A549 (cell line): ENCODE results near the gene DCUN1D2. TPM values are rescaled to one million over a fixed set of nuclear protein-coding genes. Genes with fewer than 3 reads are reported as not detected.

Experiments used
- ATAC-seq, 2 experiments: fragments of 200-7000 bp in 1 of 2; fragments of >200 bp in 1 of 2; cut with Nextera tagmentation in 1 of 2; cut with Tn5 transposase in 1 of 2; 3 replicates each; pipeline versions ENCODE4 v1.8.0 to v1.9.1; 2018 to 2020; ENCODE audit warnings: mild to moderate bottlenecking in 1 of 2, moderate library complexity in 1 of 2
- CTCF ChIA-PET: fragments of 300-600 bp; sonication (Branson Sonifier 250); formaldehyde crosslinking; extraction: SDS; loops from one replicate; lab custom pipeline; 2021; ENCODE audit warnings: antibody characterized with exemption, inconsistent platforms; lab: Yijun Ruan, JAX
- POLR2A ChIA-PET: fragments of 350-600 bp; formaldehyde crosslinking; extraction: SDS; loops from one replicate; lab custom pipeline; 2021; ENCODE audit warnings: antibody characterized with exemption, inconsistent platforms; lab: Yijun Ruan, JAX
- DNase-seq, 2 experiments: peaks; one replicate each; pipeline versions ENCODE4 v3.0.0 to v3.0.0-alpha.2; 2011 to 2016; ENCODE audit warnings: low read depth in 1 of 2, low spot score in 1 of 2
- FAIRE-seq: peaks from 2 replicates; lab custom pipeline; 2011; peaks lifted over from hg19 to GRCh38; lab: Jason Lieb, UNC
- H3K27ac ChIP-seq, 2 experiments: fragments of >200 bp; sonication (Bioruptor Twin); formaldehyde crosslinking; 3 replicates each; pipeline ENCODE4 v1.5.1; 2016 to 2017
- H3K4me1 ChIP-seq: fragments of >200 bp; sonication (Bioruptor Twin); formaldehyde crosslinking; 3 replicates; pipeline ENCODE4 v1.6.1; 2016
- H3K4me2 ChIP-seq: fragments of >200 bp; sonication (Bioruptor Twin); formaldehyde crosslinking; 3 replicates; pipeline ENCODE4 v1.6.1; 2016
- H3K4me3 ChIP-seq: fragments of >200 bp; sonication (Bioruptor Twin); formaldehyde crosslinking; 3 replicates; pipeline ENCODE4 v1.5.1; 2016
- H3K9me3 ChIP-seq: fragments of >200 bp; sonication (Bioruptor Twin); formaldehyde crosslinking; 3 replicates; pipeline ENCODE4 v1.6.1; 2016
- CBX2 ChIP-seq: fragments of 200-600 bp; sonication (generic); IDR thresholded peaks from 2 replicates; pipeline ENCODE4 v1.6.1; 2016; ENCODE audit warnings: low read depth, mild to moderate bottlenecking, borderline replicate concordance
- CHD4 ChIP-seq: fragments of 200-600 bp; sonication (generic); IDR thresholded peaks from 2 replicates; pipeline ENCODE4 v1.6.1; 2016; ENCODE audit warnings: antibody characterized with exemption, mild to moderate bottlenecking, borderline replicate concordance
- EHMT2 ChIP-seq: fragments of 200-600 bp; sonication (generic); IDR thresholded peaks from 2 replicates; pipeline ENCODE4 v1.6.1; 2016; ENCODE audit warnings: antibody characterized with exemption, low read depth, mild to moderate bottlenecking, moderate library complexity
- ESRRA ChIP-seq: fragments of 150-350 bp; IDR thresholded peaks from 2 replicates; pipeline ENCODE4 v1.6.1; 2014; ENCODE audit warnings: mild to moderate bottlenecking, low read length, borderline replicate concordance
- HOXB5 ChIP-seq: fragments of 250-450 bp; sonication (Bioruptor Pico); IDR thresholded peaks from 2 replicates; pipeline ENCODE4 v1.5.0; 2020; ENCODE audit warnings: mild to moderate bottlenecking, moderate library complexity
- JUNB ChIP-seq: fragments of >200 bp; sonication (Bioruptor Twin); formaldehyde crosslinking; IDR thresholded peaks from 2 replicates; pipeline ENCODE4 v1.6.1; 2016
- KDM1A ChIP-seq: fragments of 200-600 bp; sonication (generic); IDR thresholded peaks from 2 replicates; pipeline ENCODE4 v1.6.1; 2016; ENCODE audit warnings: low read depth, mild to moderate bottlenecking
- MAZ ChIP-seq: fragments of 150-350 bp; IDR thresholded peaks from 2 replicates; pipeline ENCODE4 v1.6.1; 2014; ENCODE audit warnings: antibody characterized with exemption, low read depth, low read length, borderline replicate concordance
- NFE2L2 ChIP-seq: fragments of 150-350 bp; conservative IDR thresholded peaks from 2 replicates; pipeline ENCODE4 v1.6.1; 2014; ENCODE audit warnings: low read length
- NR3C1 ChIP-seq: fragments of >200 bp; sonication (Bioruptor Twin); formaldehyde crosslinking; IDR thresholded peaks from 3 replicates; pipeline ENCODE4 v1.6.1; 2017
- PHF8 ChIP-seq: fragments of 200-600 bp; sonication (generic); IDR thresholded peaks from 2 replicates; pipeline ENCODE4 v1.6.1; 2016; ENCODE audit warnings: low read depth, mild to moderate bottlenecking, antibody characterized with exemption, moderate library complexity, borderline replicate concordance
- RAD21 ChIP-seq, 2 experiments: fragments of >200 bp in 1 of 2; sonication (Bioruptor Twin) in 1 of 2; formaldehyde crosslinking in 1 of 2; IDR thresholded peaks in 1 of 2; conservative IDR thresholded peaks in 1 of 2; 2 replicates in 1 of 2; 3 replicates in 1 of 2; pipeline ENCODE4 v1.6.1; 2012 to 2018; ENCODE audit warnings: inconsistent platforms in 1 of 2
- RARB ChIP-seq: fragments of 250-450 bp; sonication (Bioruptor Pico); IDR thresholded peaks from 2 replicates; pipeline ENCODE4 v1.8.0; 2021; ENCODE audit warnings: mild to moderate bottlenecking, moderate library complexity
- SMC3 ChIP-seq: fragments of >200 bp; sonication (Bioruptor Twin); formaldehyde crosslinking; IDR thresholded peaks from 3 replicates; pipeline ENCODE4 v1.6.1; 2018; ENCODE audit warnings: inconsistent platforms
- SREBF2 ChIP-seq: fragments of 450-650 bp; IDR thresholded peaks from 2 replicates; pipeline ENCODE4 v1.6.1; 2014; ENCODE audit warnings: mild to moderate bottlenecking, moderate library complexity
- TFCP2L1 ChIP-seq: fragments of 250-450 bp; sonication (Bioruptor Pico); IDR thresholded peaks from 2 replicates; pipeline ENCODE4 v1.5.0; 2021; ENCODE audit warnings: mild to moderate bottlenecking
- TP53 ChIP-seq: fragments of 250-450 bp; sonication (Bioruptor Pico); IDR thresholded peaks from 2 replicates; pipeline ENCODE4 v1.5.0; 2021; ENCODE audit warnings: mild to moderate bottlenecking, moderate library complexity
- ZC3H11A ChIP-seq: fragments of 450-650 bp; IDR thresholded peaks from 2 replicates; pipeline ENCODE4 v1.6.1; 2014; ENCODE audit warnings: antibody characterized with exemption, mild to moderate bottlenecking
- ZSCAN20 ChIP-seq: fragments of 250-450 bp; sonication (Bioruptor Pico); IDR thresholded peaks from 2 replicates; pipeline ENCODE4 v1.8.0; 2022; ENCODE audit warnings: mild to moderate bottlenecking, moderate library complexity
- WGBS: methylation state at CpG from one replicate; pipeline ENCODE4 v1.1.6; 2017; ENCODE audit errors: missing lambda C conversion rate; 5-methylcytosine and 5-hydroxymethylcytosine counted together
- polyA plus RNA-seq, 4 experiments: library from polyadenylated mRNA; depleted of rRNA in 3 of 4; stranded (reverse); fragments of >200 nt; fragmentation: RNase III in 1 of 4; extraction: RNeasy Plus Mini Kit Qiagen cat#74134 plus additional on column Dnase treatment in 1 of 4; gene quantifications; 2 replicates in 3 of 4; 3 replicates in 1 of 4; pipeline ENCODE4 v1.2.3, GENCODE V29; 2011 to 2017
- TF ChIP-seq, protein P1 (sequence below): fragments of >200 bp; sonication (Bioruptor Twin); formaldehyde crosslinking; IDR thresholded peaks from 2 replicates; pipeline ENCODE4 v1.6.1; 2016
- TF ChIP-seq, protein P2 (sequence below): fragments of 250-450 bp; sonication (Bioruptor Pico); IDR thresholded peaks from 2 replicates; pipeline ENCODE4 v1.5.0; 2020; ENCODE audit warnings: low read depth, mild to moderate bottlenecking, moderate library complexity
- TF ChIP-seq, protein P3 (sequence below): fragments of 450-650 bp; IDR thresholded peaks from 2 replicates; pipeline ENCODE4 v1.6.1; 2014; ENCODE audit warnings: antibody characterized with exemption
- TF ChIP-seq, protein P4 (sequence below): fragments of >200 bp; sonication (Bioruptor Twin); formaldehyde crosslinking; IDR thresholded peaks from 3 replicates; pipeline ENCODE4 v1.6.1; 2016
- TF ChIP-seq, protein P5 (sequence below): IDR thresholded peaks from 2 replicates; pipeline ENCODE4 v1.6.1; 2012; ENCODE audit warnings: low read depth, borderline replicate concordance

DCUN1D2 gene
- polyA plus RNA-seq, 2 of the 4 experiments (the other 2 are of a cell fraction): 8.4 to 8.6 TPM

DNA sequence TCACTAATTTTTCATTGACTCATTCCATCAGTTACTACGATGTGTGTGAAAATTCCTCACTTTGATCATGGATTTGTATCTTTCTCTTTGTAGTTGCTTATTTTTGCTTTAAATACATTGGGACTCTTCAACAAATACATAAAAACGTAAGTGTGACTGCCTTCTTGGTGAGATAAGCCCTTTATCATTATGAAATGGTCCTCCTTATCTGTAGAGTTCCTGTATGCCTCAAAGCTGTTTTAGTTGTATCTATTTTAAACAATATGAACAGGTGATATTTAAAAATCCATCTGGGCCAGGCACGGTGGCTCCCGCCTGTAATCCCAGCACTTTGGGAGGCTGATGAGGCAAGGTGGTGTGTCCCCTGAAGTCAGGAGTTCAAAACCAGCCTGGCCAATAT, 11.3 kb downstream of the DCUN1D2 start:
- Histone ChIP-seq H3K4me3 (no peak overlapping the region), H3K27ac (no peak overlapping the region), H3K9me3 (no peaks in the 10 kb centered on the region), H3K4me2 (no peak overlapping the region), H3K4me1 (no peaks in the 10 kb centered on the region)
- ChIA-PET POLR2A (no interaction called here), CTCF (no interaction called here)
- no peak for TF ChIP-seq SMC3
- no peak for TF ChIP-seq ESRRA
- TF ChIP-seq MAZ: no peak
- no peak for TF ChIP-seq CHD4
- no peak for TF ChIP-seq RARB (CRISPR knock-in tag)
- TF ChIP-seq NFE2L2: no peak
- TF ChIP-seq, protein P1, sequence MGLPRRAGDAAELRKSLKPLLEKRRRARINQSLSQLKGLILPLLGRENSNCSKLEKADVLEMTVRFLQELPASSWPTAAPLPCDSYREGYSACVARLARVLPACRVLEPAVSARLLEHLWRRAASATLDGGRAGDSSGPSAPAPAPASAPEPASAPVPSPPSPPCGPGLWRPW: no peak
- TF ChIP-seq TFCP2L1 (CRISPR knock-in tag): no peak
- TF ChIP-seq, protein P2, sequence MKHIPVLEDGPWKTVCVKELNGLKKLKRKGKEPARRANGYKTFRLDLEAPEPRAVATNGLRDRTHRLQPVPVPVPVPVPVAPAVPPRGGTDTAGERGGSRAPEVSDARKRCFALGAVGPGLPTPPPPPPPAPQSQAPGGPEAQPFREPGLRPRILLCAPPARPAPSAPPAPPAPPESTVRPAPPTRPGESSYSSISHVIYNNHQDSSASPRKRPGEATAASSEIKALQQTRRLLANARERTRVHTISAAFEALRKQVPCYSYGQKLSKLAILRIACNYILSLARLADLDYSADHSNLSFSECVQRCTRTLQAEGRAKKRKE (CRISPR knock-in tag): no peak
- TF ChIP-seq, protein P3, sequence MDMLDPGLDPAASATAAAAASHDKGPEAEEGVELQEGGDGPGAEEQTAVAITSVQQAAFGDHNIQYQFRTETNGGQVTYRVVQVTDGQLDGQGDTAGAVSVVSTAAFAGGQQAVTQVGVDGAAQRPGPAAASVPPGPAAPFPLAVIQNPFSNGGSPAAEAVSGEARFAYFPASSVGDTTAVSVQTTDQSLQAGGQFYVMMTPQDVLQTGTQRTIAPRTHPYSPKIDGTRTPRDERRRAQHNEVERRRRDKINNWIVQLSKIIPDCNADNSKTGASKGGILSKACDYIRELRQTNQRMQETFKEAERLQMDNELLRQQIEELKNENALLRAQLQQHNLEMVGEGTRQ: no peak
- no peak for TF ChIP-seq SREBF2
- TF ChIP-seq PHF8: no peak
- no peak for TF ChIP-seq HOXB5 (CRISPR knock-in tag)
- 70% methylated on average over 4 of the region's 4 CpGs for whole genome bisulfite sequencing
- FAIRE-seq: no peak
- no peak for DNase-seq
- no peak for ATAC-seq

DNA sequence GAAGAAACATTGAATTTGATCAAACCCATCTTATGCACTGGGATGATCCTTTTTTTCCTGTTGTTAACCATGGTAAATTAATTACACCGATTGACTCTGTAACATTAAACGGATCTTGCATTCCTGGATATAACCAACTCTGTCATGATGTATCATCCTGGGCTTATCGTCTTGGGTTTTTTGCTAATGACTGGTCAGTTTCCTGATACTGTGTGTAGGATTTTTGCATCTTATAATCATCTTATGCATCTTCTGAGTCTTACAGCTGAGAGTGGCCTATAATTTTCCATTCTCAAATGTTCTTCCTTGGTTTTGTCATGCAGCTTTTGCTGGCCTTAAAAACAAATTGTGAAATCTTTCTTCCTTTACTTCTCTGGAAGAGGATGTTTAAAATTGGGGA, 12.8 kb downstream of the DCUN1D2 start:
- Histone ChIP-seq H3K4me3 (no peak overlapping the region), H3K9me3 (no peaks in the 10 kb centered on the region), H3K4me2 (no peak overlapping the region), H3K4me1 (no peaks in the 10 kb centered on the region), H3K27ac (no peak overlapping the region)
- POLR2A ChIA-PET: no interaction called here
- no peak for ATAC-seq
- 98% methylated on average over 3 of the region's 3 CpGs for WGBS
- FAIRE-seq: no peak
- CTCF ChIA-PET: interaction anchor here (1.0 kb wide), 1 partner anchor 25 kb away, joined by 3 read pairs; the partner anchor contains the start of gene ADPRHL1
- TF ChIP-seq RARB (CRISPR knock-in tag): no peak
- no peak for TF ChIP-seq RAD21 (conservative IDR thresholded peaks at IDR 0.05 in 1 of 2, IDR thresholded peaks at IDR 0.05 in 1 of 2)
- no peak for TF ChIP-seq SMC3
- TF ChIP-seq TP53 (CRISPR knock-in tag): no peak
- TF ChIP-seq JUNB: no peak
- no peak for TF ChIP-seq ZSCAN20 (CRISPR knock-in tag)
- no peak for TF ChIP-seq NR3C1
- DNase-seq: no peak

DNA sequence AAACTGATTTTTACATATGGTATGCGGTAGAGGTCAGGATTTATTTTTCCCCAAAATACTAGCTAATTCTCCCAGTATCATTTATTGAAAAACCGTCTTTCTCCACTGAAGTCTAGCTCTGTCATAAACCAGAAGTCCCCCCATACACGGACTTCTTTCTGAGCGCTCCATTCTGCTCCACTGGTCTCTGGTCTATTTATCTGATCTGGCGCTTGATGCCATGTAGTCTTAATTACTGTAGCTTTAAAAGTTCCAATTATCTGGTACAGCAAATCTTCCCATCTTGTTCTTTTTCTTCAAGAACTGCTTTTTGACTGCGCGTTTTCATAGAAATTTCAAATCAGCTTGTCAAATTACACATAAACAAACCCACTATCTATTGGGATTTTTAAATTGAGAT, 13.7 kb downstream of the DCUN1D2 start:
- ATAC-seq (no peak), DNase-seq (no peak)
- Histone ChIP-seq H3K4me2 (no peak overlapping the region), H3K27ac (no peak overlapping the region), H3K9me3 (no peaks in the 10 kb centered on the region), H3K4me1 (no peaks in the 10 kb centered on the region)
- ChIA-PET CTCF (interaction anchor here (1.0 kb wide), 1 partner anchor 24 kb away, joined by 3 read pairs; the partner anchor contains the start of gene ADPRHL1), POLR2A (no interaction called here)
- WGBS: 83% methylated on average over 7 of the region's 7 CpGs
- TF ChIP-seq, protein P4, sequence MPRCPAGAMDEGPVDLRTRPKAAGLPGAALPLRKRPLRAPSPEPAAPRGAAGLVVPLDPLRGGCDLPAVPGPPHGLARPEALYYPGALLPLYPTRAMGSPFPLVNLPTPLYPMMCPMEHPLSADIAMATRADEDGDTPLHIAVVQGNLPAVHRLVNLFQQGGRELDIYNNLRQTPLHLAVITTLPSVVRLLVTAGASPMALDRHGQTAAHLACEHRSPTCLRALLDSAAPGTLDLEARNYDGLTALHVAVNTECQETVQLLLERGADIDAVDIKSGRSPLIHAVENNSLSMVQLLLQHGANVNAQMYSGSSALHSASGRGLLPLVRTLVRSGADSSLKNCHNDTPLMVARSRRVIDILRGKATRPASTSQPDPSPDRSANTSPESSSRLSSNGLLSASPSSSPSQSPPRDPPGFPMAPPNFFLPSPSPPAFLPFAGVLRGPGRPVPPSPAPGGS: no peak
- no peak for TF ChIP-seq CBX2
- no peak for TF ChIP-seq KDM1A
- TF ChIP-seq, protein P2 (CRISPR knock-in tag): no peak
- TF ChIP-seq, protein P5, sequence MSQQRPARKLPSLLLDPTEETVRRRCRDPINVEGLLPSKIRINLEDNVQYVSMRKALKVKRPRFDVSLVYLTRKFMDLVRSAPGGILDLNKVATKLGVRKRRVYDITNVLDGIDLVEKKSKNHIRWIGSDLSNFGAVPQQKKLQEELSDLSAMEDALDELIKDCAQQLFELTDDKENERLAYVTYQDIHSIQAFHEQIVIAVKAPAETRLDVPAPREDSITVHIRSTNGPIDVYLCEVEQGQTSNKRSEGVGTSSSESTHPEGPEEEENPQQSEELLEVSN: no peak
- TF ChIP-seq ESRRA: no peak
- no peak for TF ChIP-seq ZC3H11A
- no peak for TF ChIP-seq HOXB5 (CRISPR knock-in tag)
- TF ChIP-seq EHMT2: no peak
- TF ChIP-seq, all 56 proteins: peak for 0
- no peak for FAIRE-seq
- H3K4me3 ChIP-seq: no peak overlapping the region
